ENCODE data around the gene PGBD5. TPM values are rescaled to one million over a fixed set of nuclear protein-coding genes. Genes with fewer than 3 reads are reported as not detected.

Gene PGBD5
- polyA plus RNA-seq, 1 donor (not counting 4 experiments of a cell fraction or from before 2014, with no cell fraction given): 0.28 TPM

GRCh38 chr1:230392920-230393521 lies 33.1 kb downstream of the PGBD5 start:
- H3K4me3 ChIP-seq (ENCODE audit: control insufficient read depth in 2 of 3, extremely low read depth in 1 of 3, insufficient read depth in 2 of 3, low read depth in 1 of 3, low read length in 3 of 3): no peak overlapping the region
- H3K4me2 ChIP-seq (ENCODE audit: control insufficient read depth, extremely low read depth, insufficient read depth, low read depth, low read length): no peak overlapping the region
- H3K9ac ChIP-seq (ENCODE audit: control insufficient read depth, extremely low read depth, insufficient read depth, low read length): no peak overlapping the region
- no peak overlapping the region for H2AFZ ChIP-seq (ENCODE audit: control insufficient read depth, low read length)
- TF ChIP-seq EZH2 (IDR thresholded peaks at IDR 0.05; ENCODE audit: low read length): no peak
- no peak for TF ChIP-seq CTCF (optimal IDR thresholded peaks at IDR 0.05 in 1 of 3, IDR thresholded peaks at IDR 0.05 in 1 of 3, conservative IDR thresholded peaks at IDR 0.05 in 1 of 3; ENCODE audit: extremely low read depth in 1 of 3, insufficient read depth in 2 of 3, low read length in 3 of 3)
- no peaks in the 10 kb centered on the region for H3K4me1 ChIP-seq (ENCODE audit: control insufficient read depth, extremely low read depth, insufficient read depth, low read length)
- H3K36me3 ChIP-seq (ENCODE audit: control insufficient read depth in 2 of 2, extremely low read depth in 1 of 2, insufficient read depth in 2 of 2, low read length in 2 of 2): no peaks in the 10 kb centered on the region
- H4K20me1 ChIP-seq (ENCODE audit: control insufficient read depth, extremely low read depth, insufficient read depth, low read length): no peaks in the 10 kb centered on the region
- H3K27me3 ChIP-seq (ENCODE audit: control insufficient read depth, extremely low read depth, insufficient read depth, low read length): no peaks in the 10 kb centered on the region
- H3K79me2 ChIP-seq (ENCODE audit: control insufficient read depth, insufficient read depth, low read length): no peaks in the 10 kb centered on the region
- no peak for FAIRE-seq
- H3K27ac ChIP-seq (ENCODE audit: control insufficient read depth, insufficient read depth, low read length): no peak overlapping the region
- H3K9me3 ChIP-seq (ENCODE audit: control insufficient read depth, low read depth, low read length): no peaks in the 10 kb centered on the region
- no peak for DNase-seq (ENCODE audit: low read depth, low spot score)
- no peaks in the 10 kb centered on the region for H3K9me1 ChIP-seq (ENCODE audit: control insufficient read depth, extremely low read depth, insufficient read depth, low read length)
- dilution Hi-C loops (cut with MboI; ENCODE audit: extremely low pct_ligation_motif_present, low sequenced_read_pairs): no loop called here

- no peak overlapping the region for H3K27ac ChIP-seq (ENCODE audit: control insufficient read depth, insufficient read depth, low read length)
- FAIRE-seq (no peak), DNase-seq (ENCODE audit: low read depth, low spot score) (no peak)
- no peak for TF ChIP-seq CTCF (optimal IDR thresholded peaks at IDR 0.05 in 1 of 3, IDR thresholded peaks at IDR 0.05 in 1 of 3, conservative IDR thresholded peaks at IDR 0.05 in 1 of 3; ENCODE audit: extremely low read depth in 1 of 3, insufficient read depth in 2 of 3, low read length in 3 of 3)
- TF ChIP-seq EZH2 (IDR thresholded peaks at IDR 0.05; ENCODE audit: low read length): no peak
- H3K9me3 ChIP-seq (ENCODE audit: control insufficient read depth, low read depth, low read length): no peaks in the 10 kb centered on the region
- no peaks in the 10 kb centered on the region for H3K36me3 ChIP-seq (ENCODE audit: control insufficient read depth in 2 of 2, extremely low read depth in 1 of 2, insufficient read depth in 2 of 2, low read length in 2 of 2)
- H4K20me1 ChIP-seq (ENCODE audit: control insufficient read depth, extremely low read depth, insufficient read depth, low read length): no peaks in the 10 kb centered on the region
- no peak overlapping the region for H3K4me3 ChIP-seq (ENCODE audit: control insufficient read depth in 2 of 3, extremely low read depth in 1 of 3, insufficient read depth in 2 of 3, low read depth in 1 of 3, low read length in 3 of 3)
- H3K4me2 ChIP-seq (ENCODE audit: control insufficient read depth, extremely low read depth, insufficient read depth, low read depth, low read length): no peak overlapping the region
- H3K79me2 ChIP-seq (ENCODE audit: control insufficient read depth, insufficient read depth, low read length): no peaks in the 10 kb centered on the region
- no peaks in the 10 kb centered on the region for H3K27me3 ChIP-seq (ENCODE audit: control insufficient read depth, extremely low read depth, insufficient read depth, low read length)
- dilution Hi-C loops (cut with MboI; ENCODE audit: extremely low pct_ligation_motif_present, low sequenced_read_pairs): no loop called here
- H2AFZ ChIP-seq (ENCODE audit: control insufficient read depth, low read length): no peak overlapping the region
- no peaks in the 10 kb centered on the region for H3K9me1 ChIP-seq (ENCODE audit: control insufficient read depth, extremely low read depth, insufficient read depth, low read length)
- H3K4me1 ChIP-seq (ENCODE audit: control insufficient read depth, extremely low read depth, insufficient read depth, low read length): no peaks in the 10 kb centered on the region
- no peak overlapping the region for H3K9ac ChIP-seq (ENCODE audit: control insufficient read depth, extremely low read depth, insufficient read depth, low read length)
These were observed 33.6 kb downstream of the PGBD5 start for GRCh38 chr1:230392536-230392909.

Data from keratinocyte (primary cell).